HepG2 (cell line): ENCODE measurements around the gene ZNF48. TPM values are rescaled to one million over a fixed set of nuclear protein-coding genes. Genes with fewer than 3 reads are reported as not detected.

ENCODE experiments used
- ATAC-seq: fragments of 200-7000 bp; cut with Tn5 transposase; 3 replicates; pipeline ENCODE4 v1.9.1; 2020; ENCODE audit warnings: mild to moderate bottlenecking, moderate library complexity
- BruUV-seq: library from RNA; stranded (reverse); fragments of 400-500 nt; replicated peaks from 2 replicates; lab custom pipeline; 2021; lab: Mats Ljungman, UMichigan
- CTCF ChIA-PET: fragments of 300-600 bp; formaldehyde crosslinking; extraction: SDS; loops from one replicate; lab custom pipeline; 2021; ENCODE audit warnings: low total read pairs, inconsistent platforms, low intra/inter-chr PET ratio; lab: Yijun Ruan, JAX
- POLR2A ChIA-PET: fragments of 350-600 bp; sonication (Branson Sonifier 250); formaldehyde crosslinking; loops from one replicate; lab custom pipeline; 2020; ENCODE audit warnings: antibody characterized with exemption, inconsistent platforms; lab: Yijun Ruan, JAX
- DNase-seq: peaks from one replicate; pipeline ENCODE4 v3.0.0-alpha.2; 2015; ENCODE audit warnings: low spot score
- FAIRE-seq: peaks from 3 replicates; lab custom pipeline; 2011; peaks lifted over from hg19 to GRCh38; lab: Jason Lieb, UNC
- H2AFZ ChIP-seq: one replicate; pipeline ENCODE4 v1.6.1; 2011; ENCODE audit warnings: low read length, inconsistent platforms
- H3K27ac ChIP-seq: fragments of 300-600 bp; 3 replicates; pipeline ENCODE4 v1.8.0; 2011; ENCODE audit warnings: mixed run types, mild to moderate bottlenecking, mixed read lengths, low read length, inconsistent platforms; ENCODE audit not compliant: insufficient read depth; ENCODE audit errors: extremely low read length
- H3K27me3 ChIP-seq, 2 experiments: fragments of 200-600 bp in 1 of 2; 2 replicates in 1 of 2; 3 replicates in 1 of 2; pipeline versions ENCODE4 v1.6.0 to v1.8.0; 2011; ENCODE audit warnings: low read length in 2 of 2, mild to moderate bottlenecking in 2 of 2, moderate library complexity in 2 of 2, inconsistent platforms in 1 of 2; ENCODE audit not compliant: insufficient read depth in 2 of 2, control insufficient read depth in 1 of 2
- H3K36me3 ChIP-seq, 2 experiments: fragments of 200-600 bp in 1 of 2; replicated peaks in 1 of 2; 2 replicates in 1 of 2; 3 replicates in 1 of 2; pipeline versions ENCODE4 v1.5.1 to v1.8.0; 2011; ENCODE audit warnings: low read length in 2 of 2, inconsistent platforms in 1 of 2; ENCODE audit not compliant: insufficient read depth in 2 of 2, control insufficient read depth in 1 of 2
- H3K4me1 ChIP-seq: 2 replicates; pipeline ENCODE4 v1.5.1; 2012; ENCODE audit warnings: low read length, inconsistent platforms; ENCODE audit not compliant: insufficient read depth
- H3K4me2 ChIP-seq: 2 replicates; pipeline ENCODE4 v1.6.0; 2011; ENCODE audit warnings: low read depth, low read length, inconsistent platforms
- H3K4me3 ChIP-seq, 3 experiments: fragments of 200-600 bp in 1 of 3; sonication (generic), shearing (Covaris generic) in 1 of 3; replicated peaks in 1 of 3; 2 replicates each; pipeline ENCODE4 v1.5.1; 2011 to 2016; ENCODE audit warnings: low read length in 3 of 3, inconsistent platforms in 2 of 3, low read depth in 2 of 3, mild to moderate bottlenecking in 2 of 3, control low read depth in 1 of 3, mixed read lengths in 1 of 3; ENCODE audit not compliant: insufficient read depth in 1 of 3
- H3K79me2 ChIP-seq: one replicate; pipeline ENCODE4 v1.6.1; 2011; ENCODE audit warnings: low read length, inconsistent platforms; ENCODE audit not compliant: insufficient read depth
- H3K9ac ChIP-seq: 2 replicates; pipeline ENCODE4 v1.6.0; 2011; ENCODE audit warnings: mild to moderate bottlenecking, low read depth, low read length, inconsistent platforms; ENCODE audit not compliant: insufficient read depth
- H3K9me3 ChIP-seq: 2 replicates; pipeline ENCODE4 v1.5.1; 2012; ENCODE audit warnings: mild to moderate bottlenecking, low read length
- H4K20me1 ChIP-seq: 2 replicates; pipeline ENCODE4 v1.6.0; 2011; ENCODE audit warnings: inconsistent platforms, mild to moderate bottlenecking, low read length, moderate library complexity; ENCODE audit not compliant: insufficient read depth
- AHR ChIP-seq: IDR thresholded peaks from 2 replicates; pipeline ENCODE4 v1.6.1; 2018; ENCODE audit warnings: missing genetic modification reagents, missing compliant biosample characterization
- GMEB1 ChIP-seq: sonication (generic); formaldehyde crosslinking; IDR thresholded peaks from 2 replicates; pipeline ENCODE4 v1.5.1; 2020; ENCODE audit warnings: missing genetic modification reagents, mild to moderate bottlenecking, borderline replicate concordance
- HMGXB4 ChIP-seq, 2 experiments: sonication (generic) in 1 of 2; formaldehyde crosslinking in 1 of 2; IDR thresholded peaks; 2 replicates each; pipeline versions ENCODE4 v1.4.0 to v1.6.1; 2018 to 2020; ENCODE audit warnings: missing genetic modification reagents in 2 of 2, borderline replicate concordance in 1 of 2, low read depth in 1 of 2, mild to moderate bottlenecking in 1 of 2, missing biosample characterization in 1 of 2
- RBFOX2 ChIP-seq: fragments of 200-400 bp; formaldehyde crosslinking; IDR thresholded peaks from 2 replicates; pipeline ENCODE4 v1.6.1; 2017; ENCODE audit warnings: low read depth, mild to moderate bottlenecking, low read length
- ZFP91 ChIP-seq: sonication (generic); formaldehyde crosslinking; IDR thresholded peaks from 2 replicates; pipeline ENCODE4 v1.9.0; 2022; ENCODE audit warnings: missing genetic modification reagents, mild to moderate bottlenecking, borderline replicate concordance
- WGBS: methylation state at CpG from one replicate; pipeline ENCODE4 v1.1.6; 2017; ENCODE audit warnings: low lambda C conversion rate; 5-methylcytosine and 5-hydroxymethylcytosine counted together
- in situ Hi-C: cut with HindIII; loops from 2 replicates; pipeline ENCODE4 v1.10.0; 2017; ENCODE audit warnings: low pct_unique_long_range_greater_than_20kb; ENCODE audit not compliant: extremely low pct_ligation_motif_present
- intact Hi-C: fragments of 100-400 bp; cut with micrococcal nuclease; formaldehyde crosslinking; loops from one replicate; pipeline ENCODE4 v1.10.0; 2022; ENCODE audit not compliant: unreplicated experiment
- polyA plus RNA-seq, 8 experiments: library from polyadenylated mRNA; depleted of rRNA in 3 of 8; stranded (reverse) in 7 of 8; unstranded in 1 of 8; fragments of >200 nt; fragmentation: Illumina TruSeq in 4 of 8; extraction: Trizol in 4 of 8; gene quantifications; 2 replicates each; pipeline versions ENCODE4 v1.2.1 to v1.2.3, GENCODE V29; 2011 to 2016; ENCODE audit warnings: low read depth in 4 of 8, missing spikeins in 1 of 8, mixed read lengths in 1 of 8; ENCODE audit not compliant: insufficient read depth in 1 of 8
- total RNA-seq, 5 experiments: library from RNA; depleted of rRNA; stranded (reverse); fragments of >200 nt; fragmentation: Illumina TruSeq; extraction: Trizol; gene quantifications; 2 replicates each; pipeline ENCODE4 v1.2.3, GENCODE V29; 2016; ENCODE audit warnings: low read depth in 1 of 5

ZNF48 gene
- total and polyA plus RNA-seq, 2 of the 13 experiments (the other 11 are each of a cell fraction or from before 2014, with no cell fraction given) = 9.9 to 12.3 TPM

GRCh38 chr16:30397056-30397455, 1.8 kb downstream of the ZNF48 start (continued):
- no peak for TF ChIP-seq ZFP91 (CRISPR knock-in tag)
- no peak for TF ChIP-seq HMGXB4 (CRISPR knock-in tag; IDR thresholded peaks at IDR 0.05; ENCODE audit: borderline replicate concordance in 1 of 2, low read depth in 1 of 2)
- TF ChIP-seq GMEB1 (CRISPR knock-in tag) = no peak

- CTCF ChIA-PET = no interaction called here
- H3K4me1 ChIP-seq = peaks cover 60% of the 10 kb centered on the region
- intact Hi-C loops (no loop called here), in situ Hi-C loops (no loop called here)
- no peak overlapping the region for H3K9ac ChIP-seq
- no peak overlapping the region for H3K4me3 ChIP-seq
- DNase-seq = no peak
- H3K4me2 ChIP-seq = no peak overlapping the region
- no peak for FAIRE-seq
- peaks cover 17% of the 10 kb centered on the region for H3K79me2 ChIP-seq
- no peak overlapping the region for H2AFZ ChIP-seq
- H3K36me3 ChIP-seq = peaks cover 3 to 17% of the 10 kb centered on the region in 2 experiments; a peak in 4 of 5 replicates
- WGBS = 98% methylated on average over 28 of the region's 42 CpGs
- ATAC-seq = no peak
- H4K20me1 ChIP-seq = no peaks in the 10 kb centered on the region; the same call in 1 of the 2 replicates
- BruUV-seq = no TSS peak
- peak; percentile 13 for TF ChIP-seq RBFOX2
- TF ChIP-seq AHR (CRISPR knock-in tag) = no peak
- POLR2A ChIA-PET = interaction anchor here (2.9 kb wide), 1 partner anchor 10 kb away, joined by 16 read pairs; the partner anchor contains the start of gene ZNF771
- H3K27ac ChIP-seq = no peak overlapping the region
- no peaks in the 10 kb centered on the region for H3K9me3 ChIP-seq
- no peaks in the 10 kb centered on the region for H3K27me3 ChIP-seq
Measured at GRCh38 chr16:30397776-30398660, 2.8 kb downstream of the ZNF48 start.
